CD4-positive, alpha-beta T cell (primary cell): ENCODE results near the gene PARD3B. TPM values are rescaled to one million over a fixed set of nuclear protein-coding genes. Genes with fewer than 3 reads are reported as not detected.

Experiments
- ATAC-seq: fragments of 200-7000 bp; cut with Tn5 transposase; one replicate; pipeline ENCODE4 v1.10.0; 2022; ENCODE audit warnings: mild to moderate bottlenecking; ENCODE audit not compliant: poor library complexity
- CTCF ChIA-PET: fragments of 350-600 bp; sonication (Branson Sonifier 250); formaldehyde crosslinking; loops from one replicate; lab custom pipeline; 2021; ENCODE audit warnings: antibody characterized with exemption, inconsistent platforms; lab: Charles Lee
- POLR2A ChIA-PET: fragments of 350-600 bp; sonication (Branson Sonifier 250); formaldehyde crosslinking; loops from one replicate; lab custom pipeline; 2021; ENCODE audit warnings: antibody characterized with exemption, inconsistent platforms; lab: Charles Lee
- DNase-seq, 14 experiments: peaks; one replicate each; pipeline ENCODE4 v3.0.0-alpha.2; 2013 to 2020; ENCODE audit warnings: mixed read lengths in 2 of 14
- H3K27ac ChIP-seq, 2 donors: one replicate each; pipeline versions ENCODE4 v1.5.1 to v1.7.0; 2013; ENCODE audit warnings: low read length in 2 of 2, low read depth in 1 of 2, mild to moderate bottlenecking in 1 of 2
- H3K27me3 ChIP-seq, 2 experiments: 1 replicate in 1 of 2; 2 replicates in 1 of 2; pipeline versions ENCODE4 v1.6.1 to v1.7.0; 2013; ENCODE audit warnings: low read length in 2 of 2, control low read depth in 1 of 2, mild to moderate bottlenecking in 1 of 2, moderate library complexity in 1 of 2; ENCODE audit not compliant: insufficient read depth in 2 of 2, control insufficient read depth in 1 of 2
- H3K36me3 ChIP-seq: one replicate; pipeline ENCODE4 v1.6.1; 2013; ENCODE audit warnings: low read length, control low read depth; ENCODE audit not compliant: insufficient read depth
- H3K4me1 ChIP-seq: one replicate; pipeline ENCODE4 v1.6.1; 2013; ENCODE audit warnings: low read length, control low read depth; ENCODE audit not compliant: insufficient read depth
- H3K4me3 ChIP-seq: one replicate; pipeline ENCODE4 v1.5.1; 2013; ENCODE audit warnings: mild to moderate bottlenecking, low read length, moderate library complexity
- H3K9me3 ChIP-seq, 2 experiments: 1 replicate in 1 of 2; 2 replicates in 1 of 2; pipeline versions ENCODE4 v1.6.1 to v1.7.0; 2013; ENCODE audit warnings: low read length in 2 of 2, mild to moderate bottlenecking in 2 of 2, control low read depth in 1 of 2, moderate library complexity in 1 of 2; ENCODE audit not compliant: control insufficient read depth in 1 of 2, insufficient read depth in 1 of 2
- H3K27ac Mint-ChIP-seq: one replicate; pipeline ENCODE4 v1.8.0; 2020; ENCODE audit warnings: mixed read lengths
- H3K27me3 Mint-ChIP-seq: one replicate; pipeline ENCODE4 v1.8.0; 2021; ENCODE audit warnings: mixed read lengths
- H3K36me3 Mint-ChIP-seq: one replicate; pipeline ENCODE4 v1.8.0; 2021; ENCODE audit warnings: low read depth, mixed read lengths
- H3K4me1 Mint-ChIP-seq: one replicate; pipeline ENCODE4 v1.8.0; 2021; ENCODE audit warnings: low read depth, mixed read lengths
- H3K4me3 Mint-ChIP-seq: one replicate; pipeline ENCODE4 v1.8.0; 2020; ENCODE audit warnings: mild to moderate bottlenecking, mixed read lengths
- H3K9me3 Mint-ChIP-seq: one replicate; pipeline ENCODE4 v1.8.0; 2020; ENCODE audit warnings: mixed read lengths
- intact Hi-C, 2 experiments: fragments of 100-400 bp; cut with DNase I in 1 of 2; cut with micrococcal nuclease in 1 of 2; formaldehyde crosslinking; loops; one replicate each; pipeline versions ENCODE4 v1.15.1 to v1.9.0; 2023 to 2025; cut with DNase I, micrococcal nuclease
- total RNA-seq, 174 experiments: library from RNA in 2 of 174; stranded (reverse) in 2 of 174; gene quantifications; one replicate each; pipeline ENCODE4 v1.2.3 and lab custom pipeline; 2021 to 2026
- TF ChIP-seq, protein P1 (sequence below): fragments of 200-600 bp; IDR thresholded peaks from one replicate; pipeline ENCODE4 v1.8.0; 2022; ENCODE audit warnings: antibody characterized with exemption, mild to moderate bottlenecking

PARD3B gene
- total RNA-seq, 2 experiments from 2014 or later, result 0.87 to 1.9 TPM

DNA sequence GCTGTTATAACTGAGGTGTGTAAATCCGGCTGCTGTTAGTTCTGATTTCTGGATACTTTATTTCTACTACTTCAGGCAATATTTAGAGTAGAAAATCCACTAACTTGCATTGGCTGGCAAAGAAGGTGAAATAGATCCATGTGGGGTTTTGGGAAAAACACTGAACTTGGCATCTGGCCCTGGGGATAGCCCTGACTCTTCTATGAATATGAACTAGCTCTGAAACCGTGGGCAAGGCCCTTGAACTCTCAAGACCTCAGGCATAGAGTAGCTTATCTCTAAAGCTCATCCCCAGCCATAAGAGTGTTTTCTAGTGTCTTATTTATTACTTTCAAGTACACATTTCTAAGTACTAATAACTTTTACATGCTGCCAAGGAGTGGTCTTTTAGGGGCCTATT is 25.8 kb downstream of the PARD3B start:
- H3K27me3 ChIP-seq, result no peaks in the 10 kb centered on the region
- no peaks in the 10 kb centered on the region for H3K4me1 Mint-ChIP-seq
- H3K9me3 Mint-ChIP-seq, result no peaks in the 10 kb centered on the region
- DNase-seq, result no peak
- H3K27ac Mint-ChIP-seq, result no peak overlapping the region
- H3K36me3 Mint-ChIP-seq, result no peaks in the 10 kb centered on the region
- H3K27me3 Mint-ChIP-seq, result peaks cover 9% of the 10 kb centered on the region
- no peak overlapping the region for H3K4me3 ChIP-seq
- intact Hi-C loops, result no loop called here
- TF ChIP-seq, protein P1, sequence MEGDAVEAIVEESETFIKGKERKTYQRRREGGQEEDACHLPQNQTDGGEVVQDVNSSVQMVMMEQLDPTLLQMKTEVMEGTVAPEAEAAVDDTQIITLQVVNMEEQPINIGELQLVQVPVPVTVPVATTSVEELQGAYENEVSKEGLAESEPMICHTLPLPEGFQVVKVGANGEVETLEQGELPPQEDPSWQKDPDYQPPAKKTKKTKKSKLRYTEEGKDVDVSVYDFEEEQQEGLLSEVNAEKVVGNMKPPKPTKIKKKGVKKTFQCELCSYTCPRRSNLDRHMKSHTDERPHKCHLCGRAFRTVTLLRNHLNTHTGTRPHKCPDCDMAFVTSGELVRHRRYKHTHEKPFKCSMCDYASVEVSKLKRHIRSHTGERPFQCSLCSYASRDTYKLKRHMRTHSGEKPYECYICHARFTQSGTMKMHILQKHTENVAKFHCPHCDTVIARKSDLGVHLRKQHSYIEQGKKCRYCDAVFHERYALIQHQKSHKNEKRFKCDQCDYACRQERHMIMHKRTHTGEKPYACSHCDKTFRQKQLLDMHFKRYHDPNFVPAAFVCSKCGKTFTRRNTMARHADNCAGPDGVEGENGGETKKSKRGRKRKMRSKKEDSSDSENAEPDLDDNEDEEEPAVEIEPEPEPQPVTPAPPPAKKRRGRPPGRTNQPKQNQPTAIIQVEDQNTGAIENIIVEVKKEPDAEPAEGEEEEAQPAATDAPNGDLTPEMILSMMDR, result no peak
- ChIA-PET POLR2A (no interaction called here), CTCF (no interaction called here)
- no peaks in the 10 kb centered on the region for H3K9me3 ChIP-seq
- no peak overlapping the region for H3K27ac ChIP-seq
- H3K4me3 Mint-ChIP-seq, result no peak overlapping the region
- H3K36me3 ChIP-seq, result no peaks in the 10 kb centered on the region
- no peak for ATAC-seq
- no peaks in the 10 kb centered on the region for H3K4me1 ChIP-seq

DNA sequence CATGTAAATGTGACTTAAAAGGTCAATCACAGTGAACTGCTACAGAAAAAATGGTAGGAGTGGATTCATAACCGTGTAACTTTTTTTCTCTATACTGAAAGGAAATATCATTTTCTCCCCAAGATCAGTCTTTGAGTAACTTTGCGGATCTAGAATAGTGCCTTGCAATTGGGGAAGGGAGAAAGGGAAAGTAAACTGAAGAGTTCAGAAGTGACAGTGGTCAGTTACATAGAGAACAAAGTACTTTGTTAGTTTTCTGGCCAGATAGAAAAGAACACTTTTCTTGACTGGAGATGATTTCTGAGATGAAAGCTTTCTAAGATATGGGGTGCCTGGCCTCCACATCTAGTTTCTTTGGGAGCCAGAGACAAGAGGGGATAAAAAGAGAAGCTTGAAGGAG is 26.6 kb downstream of the PARD3B start:
- H3K9me3 ChIP-seq, result no peaks in the 10 kb centered on the region
- H3K4me3 ChIP-seq, result no peak overlapping the region
- no peaks in the 10 kb centered on the region for H3K9me3 Mint-ChIP-seq
- no peak overlapping the region for H3K27ac Mint-ChIP-seq
- DNase-seq (no peak), ATAC-seq (no peak)
- ChIA-PET CTCF (no interaction called here), POLR2A (no interaction called here)
- no peaks in the 10 kb centered on the region for H3K36me3 Mint-ChIP-seq
- H3K36me3 ChIP-seq, result no peaks in the 10 kb centered on the region
- TF ChIP-seq, protein P1, result no peak
- no peak overlapping the region for H3K4me3 Mint-ChIP-seq
- no peak overlapping the region for H3K27ac ChIP-seq
- no peaks in the 10 kb centered on the region for H3K27me3 ChIP-seq
- H3K27me3 Mint-ChIP-seq, result peaks cover 7% of the 10 kb centered on the region
- no peaks in the 10 kb centered on the region for H3K4me1 ChIP-seq
- intact Hi-C loops, result no loop called here
- H3K4me1 Mint-ChIP-seq, result no peaks in the 10 kb centered on the region

DNA sequence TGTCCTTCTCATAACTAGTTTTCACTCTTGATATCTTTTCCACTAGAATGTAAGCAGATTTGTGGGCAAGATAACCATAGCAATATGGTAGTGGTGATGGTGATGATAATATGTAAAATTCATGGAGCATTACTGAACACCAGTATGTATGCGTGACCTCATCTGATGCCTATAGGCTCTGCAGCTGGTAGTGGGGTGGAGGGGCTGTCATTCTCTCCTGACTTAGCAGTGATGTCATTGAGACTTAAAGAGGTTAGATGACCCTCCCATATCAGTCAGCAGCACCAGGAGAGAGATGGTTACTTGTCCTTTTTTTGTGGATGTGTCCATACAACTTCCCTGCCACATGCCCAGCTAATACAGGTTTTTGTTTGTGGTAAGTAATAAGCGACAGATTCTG is 27.9 kb downstream of the PARD3B start:
- Histone ChIP-seq H3K27ac (no peak overlapping the region), H3K36me3 (no peaks in the 10 kb centered on the region), H3K9me3 (no peaks in the 10 kb centered on the region), H3K27me3 (no peaks in the 10 kb centered on the region), H3K4me3 (no peak overlapping the region), H3K4me1 (no peaks in the 10 kb centered on the region)
- ATAC-seq (no peak), DNase-seq (no peak)
- TF ChIP-seq, protein P1, result no peak
- H3K36me3 Mint-ChIP-seq, result no peaks in the 10 kb centered on the region
- H3K27me3 Mint-ChIP-seq, result no peaks in the 10 kb centered on the region
- no peaks in the 10 kb centered on the region for H3K4me1 Mint-ChIP-seq
- H3K27ac Mint-ChIP-seq, result no peak overlapping the region
- no peak overlapping the region for H3K4me3 Mint-ChIP-seq
- intact Hi-C loops, result no loop called here
- ChIA-PET CTCF (no interaction called here), POLR2A (no interaction called here)
- H3K9me3 Mint-ChIP-seq, result no peaks in the 10 kb centered on the region
